Activated CD8-positive, alpha-beta memory T cell treated with anti-CD3 and anti-CD28 coated beads for 48 hours (primary cell): ENCODE measurements around the gene PRPF8.

Source experiments
- DNase-seq, 3 experiments: peaks; one replicate each; pipeline ENCODE4 v3.0.0-alpha.2; 2020; ENCODE audit warnings: low read depth in 2 of 3, low spot score in 2 of 3

PRPF8 gene

DNA sequence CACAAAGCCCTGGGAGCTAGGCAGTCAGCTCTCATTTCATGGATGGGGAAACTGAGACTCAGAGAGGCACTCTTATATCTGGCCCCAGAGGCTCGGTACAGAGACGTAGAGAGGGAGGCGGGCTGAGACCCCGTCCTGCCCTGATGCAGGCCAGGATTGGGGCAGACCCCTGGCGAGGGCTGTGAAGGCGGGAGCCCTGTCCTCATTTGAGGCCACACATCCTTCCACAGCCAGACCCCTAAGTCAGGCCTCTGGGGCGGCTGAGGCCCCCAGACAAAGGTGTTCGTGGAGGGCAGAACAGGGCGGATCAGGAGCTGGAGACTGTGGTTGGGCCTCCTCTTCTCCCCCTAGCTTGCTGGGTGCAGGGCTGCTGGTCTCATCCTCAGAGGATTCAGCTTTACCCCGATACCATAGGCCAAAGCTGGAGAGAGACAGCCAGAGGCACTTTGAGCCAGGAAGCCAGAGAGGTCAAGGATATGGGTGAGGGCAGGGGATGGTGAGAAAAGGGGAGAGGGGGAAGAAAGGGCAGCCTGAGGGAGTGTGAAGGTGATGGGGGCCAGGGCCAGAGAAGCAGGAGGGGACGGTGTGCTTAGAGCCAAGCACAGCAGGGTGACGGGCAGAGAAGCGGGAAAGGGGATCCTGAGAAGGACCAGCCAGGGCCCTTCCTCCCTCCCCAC is 38.3 kb downstream of the PRPF8 start:
- DNase-seq: no peak

DNA sequence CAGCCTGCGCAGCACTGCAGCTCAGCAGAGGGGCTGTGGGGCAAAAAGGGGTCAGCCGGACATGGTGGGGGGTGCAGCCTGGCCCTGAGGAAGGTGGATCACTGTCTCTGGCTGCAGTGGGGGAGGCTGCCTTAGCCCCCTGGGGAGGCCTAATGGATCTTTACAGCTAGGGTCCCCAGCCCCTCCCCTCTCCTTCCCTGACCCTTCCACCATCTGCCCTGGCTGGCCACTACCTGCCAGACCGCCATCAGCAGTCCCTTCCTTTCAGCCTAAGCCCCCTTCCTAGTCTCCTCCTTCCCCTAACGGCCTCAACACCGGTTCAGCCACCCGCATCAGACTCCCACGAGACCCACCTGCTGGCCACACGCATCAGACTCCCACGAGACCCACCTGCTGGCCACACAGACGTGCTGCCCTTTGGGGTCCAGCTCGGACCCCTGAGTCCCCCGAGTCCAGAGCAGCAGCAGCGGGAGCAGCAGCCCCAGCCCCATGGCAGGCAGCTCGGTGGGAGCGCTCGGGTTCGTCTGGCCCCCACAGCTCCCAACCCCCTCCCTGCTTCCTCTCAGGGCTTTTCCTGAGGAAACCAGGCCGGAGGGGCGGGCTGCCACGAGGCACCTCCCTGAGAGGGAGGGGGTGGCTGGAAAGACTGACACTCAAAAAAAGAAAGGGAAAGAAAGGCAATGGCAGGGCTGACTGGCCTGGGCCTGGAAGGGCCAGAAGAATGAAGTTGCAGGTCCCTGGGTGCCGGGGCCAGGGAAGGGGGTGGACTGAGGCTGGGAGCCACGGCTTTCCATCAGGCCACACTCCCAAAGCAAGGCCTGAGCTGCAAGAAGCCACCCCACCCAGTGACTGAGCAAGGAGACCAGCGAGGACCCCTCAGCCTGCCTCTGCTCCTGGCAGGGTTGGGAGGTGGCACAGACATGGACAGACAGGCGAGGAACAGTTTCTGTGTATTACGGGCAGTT is 39.2 kb downstream of the PRPF8 start, which contains the start of gene SCARF1:
TSS of gene SCARF1 (minus strand) at position 526 of the 965 bp plus-strand sequence. CDS start at position 491, 35 bp downstream.
- DNase-seq: no peak

DNA sequence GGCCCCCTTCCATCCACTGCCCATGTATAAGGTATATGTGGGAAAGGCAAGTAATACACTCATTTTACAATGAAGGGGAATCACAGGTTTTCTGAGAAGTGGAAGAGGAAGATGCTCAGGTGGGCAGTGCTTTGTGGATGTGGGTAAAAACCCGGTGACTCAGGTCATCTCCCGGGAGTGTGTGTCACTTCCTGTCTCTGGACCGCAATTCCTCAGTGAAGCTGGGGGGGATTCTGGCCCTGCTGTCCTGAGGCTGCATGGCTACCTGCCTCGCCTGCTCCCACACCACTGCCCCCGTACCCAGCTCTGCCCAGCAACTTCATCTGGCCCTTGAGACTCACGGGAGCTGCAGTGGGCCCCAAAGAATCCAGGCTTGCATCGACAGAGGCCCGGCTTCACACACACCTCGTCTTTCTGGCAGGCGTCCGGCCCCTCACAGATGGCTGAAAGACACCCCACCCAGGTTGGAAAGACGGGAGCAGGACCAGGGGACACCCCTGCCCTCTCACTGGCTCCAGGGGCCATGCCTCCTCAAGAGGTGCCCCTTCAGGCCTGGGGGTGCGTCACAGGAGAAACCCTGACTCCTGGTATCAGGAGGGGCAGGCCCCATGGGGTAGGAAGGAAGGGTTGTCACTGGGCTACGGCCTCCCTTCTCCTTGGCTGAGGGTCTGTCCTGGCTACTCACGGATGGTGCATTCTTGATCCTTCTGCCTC is 40.0 kb downstream of the PRPF8 start:
- DNase-seq: no peak

DNA sequence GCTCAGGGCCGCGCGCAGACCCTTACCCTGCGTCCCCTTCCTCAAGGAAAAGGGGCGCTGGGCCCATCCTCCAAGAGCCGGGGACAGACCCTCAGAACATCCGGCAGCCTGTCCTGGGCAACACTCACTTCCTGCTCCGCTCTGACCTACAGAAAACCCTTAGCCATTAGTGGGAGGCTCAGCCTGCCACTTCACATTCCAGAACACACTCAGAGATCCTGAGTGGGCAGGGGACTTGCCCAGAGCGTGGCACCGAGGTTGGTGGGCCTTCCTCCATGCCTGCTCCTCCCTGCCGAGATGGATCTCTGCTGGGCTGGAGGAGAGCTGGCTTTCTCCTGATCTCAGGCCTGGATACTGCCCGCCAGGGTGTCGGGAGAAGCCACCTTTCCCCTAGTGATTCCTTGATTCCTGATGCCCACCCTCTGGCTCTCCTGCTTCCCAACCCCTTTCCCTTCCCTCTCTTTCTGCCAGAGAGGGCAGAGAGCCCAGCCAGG is 40.6 kb downstream of the PRPF8 start:
- DNase-seq: no peak

GRCh38 chr17:1643293-1643998 is 41.2 kb downstream of the PRPF8 start:
- no peak for DNase-seq

DNA sequence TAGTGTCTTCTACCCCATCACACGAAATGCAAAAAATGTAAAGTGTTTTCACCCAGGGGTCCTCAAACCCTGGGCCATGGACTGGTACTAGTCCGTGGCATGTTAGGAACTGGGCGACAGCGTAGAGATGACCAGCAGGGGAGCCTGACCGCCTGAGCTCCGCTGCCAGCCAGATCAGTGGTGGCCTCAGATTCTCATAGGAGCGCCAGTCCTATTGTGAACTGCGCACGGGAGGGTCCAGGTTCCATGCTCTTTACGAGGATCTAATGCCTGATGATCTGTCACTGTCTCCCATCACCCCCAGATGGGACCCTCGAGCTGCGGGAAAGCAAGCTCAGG is 43.6 kb downstream of the PRPF8 start:
- DNase-seq: no peak

DNA sequence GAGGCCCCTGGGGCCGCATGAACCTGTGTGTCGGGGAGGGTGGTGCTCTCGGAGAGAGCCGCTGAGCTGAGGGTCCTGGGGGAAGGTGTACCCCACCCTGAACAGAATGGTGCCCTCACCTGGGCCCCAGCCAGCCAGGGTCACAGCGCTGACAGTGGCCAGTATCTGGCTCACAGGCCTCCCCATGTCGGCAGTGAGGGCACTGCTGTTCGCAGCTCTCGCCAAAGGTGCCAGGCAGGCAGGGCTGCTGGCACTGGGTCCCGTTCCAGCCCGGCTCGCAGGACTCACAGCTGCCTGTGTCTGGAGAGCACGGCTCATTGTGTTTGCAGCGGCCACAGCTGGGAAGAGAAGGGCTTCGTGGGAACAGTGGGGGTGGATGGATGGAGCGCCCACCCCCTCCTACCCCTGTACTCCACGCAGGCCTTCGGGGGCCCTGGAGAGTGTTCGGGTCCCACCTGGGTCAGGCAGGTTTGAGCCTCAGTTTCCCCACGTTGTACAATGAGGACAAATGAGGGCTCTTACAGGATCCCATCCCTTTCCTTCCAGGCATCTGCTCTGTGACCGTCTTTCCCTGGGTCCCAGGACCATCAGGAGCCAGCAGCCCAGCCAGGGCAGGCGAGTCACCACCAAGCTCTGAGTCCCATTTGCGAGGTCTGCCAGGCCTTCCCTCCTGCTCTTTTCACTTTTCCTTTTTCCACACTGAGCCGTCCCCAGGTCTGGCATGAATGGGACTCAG is 44.2 kb downstream of the PRPF8 start:
- DNase-seq: no peak

DNA sequence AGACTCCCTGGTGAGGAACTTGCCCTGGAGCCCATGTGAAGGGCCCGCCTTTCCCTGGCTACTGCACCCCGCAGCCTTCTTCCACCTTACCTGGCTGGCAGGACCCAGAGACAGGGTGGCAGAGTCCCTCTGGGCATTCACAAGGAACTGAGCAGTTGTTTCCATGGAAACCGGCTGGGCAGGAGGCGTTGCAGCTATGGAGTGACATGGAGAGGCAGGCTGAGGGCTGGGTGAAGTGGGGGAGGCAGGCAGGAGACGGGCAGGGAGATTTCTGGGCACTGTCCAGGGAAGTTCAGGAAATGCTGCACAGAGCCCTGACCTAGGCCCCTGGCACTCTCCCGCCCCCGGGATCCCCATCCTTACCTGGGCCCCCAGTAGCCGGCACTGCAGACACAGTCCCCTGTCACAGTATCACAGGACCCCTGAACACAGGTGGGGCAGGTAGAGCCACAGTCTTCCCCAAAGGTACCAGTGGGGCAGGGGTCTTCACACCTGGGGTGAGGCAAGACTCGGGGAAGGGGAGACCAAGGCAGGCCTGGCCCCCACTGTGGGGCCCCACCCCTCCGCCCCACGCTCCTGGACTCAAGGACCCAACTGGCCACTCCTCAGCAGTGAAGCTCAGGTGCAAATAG is 45.0 kb downstream of the PRPF8 start:
- no peak for DNase-seq

- DNase-seq: no peak
Measured at GRCh38 chr17:1638624-1639300, 45.9 kb downstream of the PRPF8 start.

DNA sequence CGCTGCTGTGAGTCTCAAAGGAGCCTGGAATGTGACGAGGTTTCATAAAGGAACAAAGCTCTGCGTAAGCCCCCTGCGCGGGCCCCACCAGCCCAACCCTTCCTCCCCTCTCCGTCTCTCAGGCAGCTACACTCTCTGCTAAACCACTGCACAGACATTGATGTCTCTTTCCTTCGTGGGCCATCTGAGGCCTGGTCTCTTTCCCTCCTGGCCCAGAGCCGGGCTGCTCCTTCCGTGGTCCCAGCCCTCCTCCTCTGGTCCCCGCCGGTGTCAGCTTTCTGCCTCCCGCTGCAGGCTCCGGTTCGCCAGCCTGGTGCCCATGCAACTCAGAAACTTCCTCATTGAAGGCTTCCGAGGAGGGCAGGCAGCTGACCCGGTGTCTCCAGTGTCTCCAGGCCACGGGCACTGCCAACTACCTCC is 46.5 kb downstream of the PRPF8 start:
- no peak for DNase-seq

DNA sequence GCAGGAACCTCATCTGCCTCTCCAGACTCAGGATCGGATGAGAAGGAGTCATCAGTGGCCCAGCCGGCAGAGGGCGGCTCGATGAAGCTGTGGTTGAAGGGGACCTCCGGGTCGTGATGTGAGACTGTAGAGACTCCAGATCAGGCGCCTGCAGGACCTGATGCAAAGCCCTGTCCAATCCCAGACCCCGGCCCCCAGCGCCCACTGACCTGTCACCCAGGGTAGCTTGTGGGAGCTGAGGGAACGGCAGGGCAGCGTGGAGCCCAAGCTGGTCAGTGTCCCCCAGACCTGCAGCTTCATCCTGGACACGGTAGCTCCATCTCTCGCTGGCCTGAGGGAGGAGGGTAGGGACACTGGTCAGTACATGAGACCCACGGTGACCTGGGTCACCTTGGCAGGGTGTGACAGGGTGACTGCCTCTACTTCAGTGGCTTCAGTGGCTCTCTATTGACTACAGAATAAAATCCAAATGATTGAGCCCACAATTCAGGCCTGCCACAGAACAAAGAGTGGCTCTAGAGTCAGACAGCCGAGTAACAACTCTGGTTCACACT is 47.9 kb downstream of the PRPF8 start:
- DNase-seq: no peak

DNA sequence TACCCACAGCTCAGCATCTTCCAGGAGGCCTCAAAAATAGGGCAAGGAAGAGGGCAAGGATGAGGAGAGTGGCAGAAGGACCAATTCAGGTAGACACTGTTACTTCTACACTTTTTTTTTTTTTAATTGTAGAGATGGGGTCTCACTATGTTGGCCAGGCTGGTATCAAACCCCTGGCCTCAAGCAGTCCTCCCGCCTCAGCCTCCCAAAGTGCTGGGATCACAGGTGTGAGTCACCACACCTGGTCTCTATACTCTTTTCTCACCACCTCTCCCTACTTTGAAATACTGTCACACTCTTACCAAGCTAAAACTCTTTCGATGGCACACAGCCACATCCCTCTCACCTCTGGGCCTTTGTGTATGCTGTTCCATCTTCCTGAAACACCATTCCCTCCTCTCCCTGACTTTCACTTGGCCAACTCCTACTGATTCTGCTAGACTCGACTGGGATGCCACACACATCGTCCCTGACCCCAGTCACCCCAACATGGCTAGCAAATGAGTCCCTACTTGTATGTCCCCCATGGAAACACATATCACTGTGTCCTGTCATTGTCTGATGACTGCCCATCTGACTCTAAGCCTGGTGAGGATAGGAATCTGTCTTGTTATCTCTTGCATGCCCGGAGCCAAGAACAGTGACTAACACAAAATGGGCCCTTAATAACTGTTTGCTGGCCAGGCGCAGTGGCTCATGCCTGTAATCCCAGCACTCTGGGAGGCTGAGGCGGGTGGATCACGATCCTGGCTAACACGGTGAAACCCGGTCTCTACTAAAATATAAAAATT is 48.8 kb downstream of the PRPF8 start:
- no peak for DNase-seq

- no peak for DNase-seq
Measured at GRCh38 chr17:1634841-1635650, 49.6 kb downstream of the PRPF8 start.

DNA sequence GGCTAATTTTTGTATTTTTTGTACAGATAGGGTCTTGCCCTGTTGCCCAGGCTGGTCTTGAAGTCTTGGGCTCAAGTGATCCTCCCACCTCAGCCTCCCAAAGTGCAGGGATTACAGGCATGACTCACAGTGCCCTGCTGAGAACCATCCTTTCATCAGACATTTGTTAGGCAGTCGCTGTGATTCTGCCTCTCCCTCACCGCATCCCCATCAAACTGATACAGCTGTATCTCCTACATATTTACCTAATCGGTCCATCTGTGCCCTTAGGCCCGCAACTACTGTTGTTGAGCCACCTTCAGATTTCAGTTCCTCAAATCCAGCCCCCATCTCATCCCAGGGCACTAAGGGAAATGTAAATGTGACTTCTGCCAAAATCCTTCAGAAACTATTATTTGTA is 54.0 kb downstream of the PRPF8 start:
- DNase-seq: no peak

DNA sequence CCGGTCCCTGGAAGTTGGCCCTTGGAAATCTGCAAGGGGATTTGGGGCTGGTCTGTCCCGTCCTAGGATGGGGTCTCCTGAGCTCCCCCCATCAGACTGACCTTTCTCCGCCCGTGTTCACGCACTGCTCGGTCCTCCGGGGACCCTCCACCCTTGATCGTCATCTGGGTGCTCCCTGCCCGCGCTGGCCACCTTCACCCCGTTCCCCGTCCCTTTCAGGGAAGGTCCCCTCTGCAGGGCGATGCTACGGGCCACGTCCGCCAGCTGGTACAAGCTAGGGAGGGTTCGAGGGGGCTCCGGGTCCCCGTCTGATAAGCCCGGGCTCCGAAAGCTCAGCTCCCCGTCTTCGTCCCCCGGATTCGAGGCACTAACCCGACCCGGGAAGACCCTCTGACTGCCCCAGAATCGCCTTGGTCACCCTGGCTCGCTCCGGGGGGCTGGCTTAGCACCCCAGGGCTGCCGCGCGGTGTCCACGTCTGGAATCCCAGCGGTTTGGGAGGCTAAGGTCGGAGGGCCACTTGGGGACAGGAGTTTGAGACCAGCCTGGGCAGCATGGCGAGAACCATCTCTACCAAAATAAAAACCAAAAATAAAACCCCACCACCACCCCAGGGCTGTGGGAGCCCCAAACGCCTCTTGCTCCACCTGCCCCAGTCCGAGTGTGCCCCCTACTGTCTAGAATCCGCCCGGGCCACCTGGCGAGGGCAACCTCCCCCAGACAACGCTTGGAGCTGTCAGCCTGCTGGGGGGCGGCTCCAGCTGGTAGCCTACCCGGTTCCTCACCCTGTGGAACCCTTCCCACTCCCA is 55.0 kb downstream of the PRPF8 start:
- DNase-seq: peak; percentile 67 to 75 (median 72)

DNA sequence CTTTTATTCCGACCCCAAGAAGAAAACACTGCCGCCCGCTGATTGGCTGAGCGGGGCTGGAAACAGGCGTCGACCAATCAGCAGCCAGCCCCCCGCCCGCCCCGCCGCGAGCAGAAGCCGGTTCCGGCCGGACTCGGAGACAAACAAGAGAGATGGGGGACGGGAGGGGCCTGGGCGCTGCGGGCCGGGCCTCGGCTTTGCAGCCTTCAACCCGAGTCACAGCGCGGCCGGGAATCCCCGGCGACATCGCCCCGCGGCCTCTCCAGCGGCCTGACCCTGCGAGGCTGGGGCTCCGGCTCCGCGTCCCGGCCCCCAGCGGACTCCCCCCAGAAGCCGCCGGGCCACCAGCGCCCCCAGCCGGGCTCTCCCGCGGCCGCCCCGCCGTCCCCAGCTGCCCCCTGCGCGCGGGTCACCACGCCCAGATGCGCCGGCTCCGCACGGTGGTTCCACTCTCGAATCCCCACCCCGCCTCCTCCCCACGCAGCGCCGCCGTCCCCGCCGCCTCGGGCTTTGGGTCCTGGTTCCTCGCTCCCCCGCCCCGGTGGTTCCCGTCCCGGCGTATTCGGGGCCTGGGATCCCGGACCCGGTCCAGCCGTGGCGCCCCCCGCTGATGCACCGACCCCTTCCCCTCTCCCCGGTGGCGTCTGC is 55.7 kb downstream of the PRPF8 start:
- peak; percentile 68 to 91 (median 85) for DNase-seq
